Mucosa of gallbladder (tissue), 1 donor: ENCODE data around the gene MLLT11. TPM values are rescaled to one million over a fixed set of nuclear protein-coding genes. Genes with fewer than 3 reads are reported as not detected.
"Not testable (repeated sequence)": the region's sequence is repeated elsewhere in the genome, so short reads cannot be mapped to it uniquely, and the experiment has no call there.

Experiments
- DNase-seq: peaks from one replicate; pipeline ENCODE4 v3.0.0-alpha.2; 2020; ENCODE audit warnings: low spot score
- total RNA-seq: library from RNA; stranded (reverse); gene quantifications from one replicate; pipeline ENCODE4 v1.2.1, GENCODE V29; 2021
- donor health status: DM: no; HTN: no; CAD: no.

MLLT11 gene
- total RNA-seq, 1 donor from 2014 or later: 3.6 TPM

DNA sequence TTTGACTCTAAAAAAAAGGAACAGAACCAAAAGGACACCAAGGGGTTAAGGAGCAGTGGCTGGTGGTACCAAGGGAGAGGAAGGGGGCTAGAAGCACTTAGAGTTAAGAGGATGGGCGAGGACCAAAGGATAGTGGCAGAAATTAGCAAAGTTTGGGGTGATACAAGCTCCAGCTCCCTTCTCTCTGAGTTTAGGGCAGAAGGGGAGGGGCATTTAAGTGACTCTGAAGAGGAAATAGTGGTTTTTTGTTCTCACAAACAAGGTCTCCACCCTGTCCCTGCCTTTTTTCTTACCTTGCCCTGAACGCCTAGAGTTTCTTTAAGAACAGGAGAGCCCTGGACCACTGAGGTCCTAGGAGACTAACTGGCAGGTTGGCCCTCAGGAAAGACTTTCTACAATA lies 4.0 kb upstream of the MLLT11 start:
- DNase-seq: no peak

DNA sequence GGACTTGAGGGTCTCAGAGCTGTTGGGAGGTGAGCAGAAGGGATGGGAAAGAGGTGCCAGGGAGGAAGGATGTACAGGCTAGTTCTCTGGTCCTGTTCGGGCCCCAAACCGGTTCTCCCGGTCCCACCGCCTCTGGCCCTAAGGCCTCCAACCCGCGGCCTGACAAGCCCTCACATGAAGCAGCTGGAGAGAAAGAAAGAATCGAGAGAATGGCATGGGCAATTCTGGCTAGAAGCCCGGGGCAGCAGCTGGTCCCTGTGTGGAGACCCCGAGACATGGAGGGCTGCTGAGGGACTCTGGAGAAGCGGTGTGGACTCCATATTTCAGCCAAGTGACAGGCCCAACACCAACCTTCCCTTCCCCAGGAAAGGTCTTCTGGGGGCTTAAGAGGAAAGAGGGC lies 1.5 kb upstream of the MLLT11 start:
- peak; percentile 47 for DNase-seq

DNA sequence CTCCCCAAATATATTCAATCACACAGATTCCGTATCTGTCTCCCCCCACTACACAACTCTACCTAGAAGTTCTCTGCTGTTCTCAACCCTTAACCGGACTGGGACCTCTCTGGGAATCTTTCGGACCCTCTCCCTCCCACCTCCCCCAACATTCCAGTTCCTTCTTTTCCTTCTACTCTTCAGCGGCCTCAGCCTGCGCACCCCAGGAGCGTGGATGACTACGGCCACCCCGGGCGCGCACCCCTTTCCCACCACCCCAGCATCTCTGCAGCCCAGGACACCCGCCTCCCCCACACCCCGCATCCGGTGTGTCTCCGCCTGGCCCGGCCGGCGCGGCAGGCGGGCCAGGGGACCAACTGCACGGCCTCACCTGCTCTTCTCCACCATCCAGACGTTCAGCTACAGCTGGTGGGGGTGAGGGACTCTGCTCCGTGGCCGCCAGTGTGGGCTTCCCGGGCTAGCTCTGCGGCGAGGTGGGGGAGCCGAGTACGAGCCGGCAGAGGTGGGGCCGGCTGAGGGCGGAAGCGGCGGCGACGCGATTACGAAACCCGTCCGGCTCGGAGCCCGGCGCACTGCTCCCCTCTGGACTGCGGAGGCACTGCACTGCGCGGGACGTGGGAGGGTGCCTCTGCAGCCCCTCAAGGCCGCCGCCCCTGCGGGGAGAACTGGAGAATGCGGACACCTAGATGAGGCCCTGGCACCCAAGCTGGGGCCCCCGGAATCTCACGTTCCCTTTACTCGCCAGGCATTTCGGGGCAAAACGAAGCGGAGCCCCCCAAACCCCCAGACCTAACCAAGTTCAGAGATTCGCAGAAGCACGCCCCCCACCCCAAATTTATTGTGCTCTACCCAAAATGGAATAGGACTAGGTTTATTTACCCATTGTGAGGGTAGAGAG lies 839 bp upstream of the MLLT11 start, which contains the start of gene CDC42SE1:
Gene CDC42SE1 (minus strand): TSS at position 514 of the 898 bp plus-strand sequence. CDS start 3,892 bp downstream, outside the sequence.
- peak; percentile 83 for DNase-seq

DNA sequence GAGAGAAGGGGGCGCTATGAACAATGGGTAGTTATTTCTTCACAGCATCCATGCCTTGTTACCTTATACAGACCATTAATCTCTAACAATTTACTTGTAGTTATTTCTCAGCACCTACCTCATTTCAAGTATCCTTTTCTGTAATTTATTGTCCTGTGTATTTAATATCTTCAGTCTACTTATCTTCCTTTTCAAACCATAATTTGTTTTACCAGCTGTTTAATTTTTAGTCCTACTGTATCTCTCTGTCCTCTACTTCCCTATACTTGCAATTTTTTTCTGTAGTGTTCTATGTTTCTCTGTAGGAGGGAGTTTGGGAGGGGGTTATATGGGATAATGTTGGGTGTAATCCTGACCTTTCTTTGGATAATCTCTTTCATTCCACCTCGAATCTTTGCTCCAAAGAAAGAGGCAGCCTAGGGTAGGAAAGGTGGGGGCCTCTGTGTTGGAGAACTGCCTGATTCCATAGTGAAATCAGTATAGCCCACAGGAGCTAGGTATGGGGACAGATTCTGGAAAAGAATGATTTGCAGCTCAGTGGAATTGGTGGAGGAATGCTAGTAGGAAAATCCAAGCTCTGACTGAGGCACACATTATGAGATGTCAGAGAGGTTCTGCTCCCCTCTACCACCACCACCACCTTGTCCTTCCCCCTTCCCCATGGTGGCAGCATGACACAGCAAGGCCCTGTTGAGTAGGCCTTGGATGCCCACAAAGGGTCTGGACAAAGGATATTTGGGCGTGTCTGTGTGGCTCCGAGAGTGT lies 642 bp downstream of the MLLT11 start:
- DNase-seq: no peak

DNA sequence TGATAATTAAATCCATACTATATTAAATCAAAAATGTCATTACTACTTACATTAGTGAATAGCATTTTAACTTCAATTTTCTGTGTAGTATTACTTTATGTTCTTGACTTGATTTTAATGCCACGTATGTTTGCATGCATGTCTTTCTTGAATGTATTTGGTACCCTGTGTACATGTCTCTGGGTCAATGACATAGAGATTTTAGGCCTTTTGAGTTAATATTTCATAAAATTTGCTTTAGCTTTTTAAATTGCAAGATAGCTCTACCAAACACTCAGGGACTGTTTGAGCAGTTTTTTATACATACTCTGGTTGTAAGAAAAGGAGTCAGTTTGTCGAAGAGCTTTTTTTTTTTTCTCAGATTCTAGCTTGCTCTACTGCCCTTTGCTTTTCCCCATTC lies 1.5 kb downstream of the MLLT11 start:
- no peak for DNase-seq

DNA sequence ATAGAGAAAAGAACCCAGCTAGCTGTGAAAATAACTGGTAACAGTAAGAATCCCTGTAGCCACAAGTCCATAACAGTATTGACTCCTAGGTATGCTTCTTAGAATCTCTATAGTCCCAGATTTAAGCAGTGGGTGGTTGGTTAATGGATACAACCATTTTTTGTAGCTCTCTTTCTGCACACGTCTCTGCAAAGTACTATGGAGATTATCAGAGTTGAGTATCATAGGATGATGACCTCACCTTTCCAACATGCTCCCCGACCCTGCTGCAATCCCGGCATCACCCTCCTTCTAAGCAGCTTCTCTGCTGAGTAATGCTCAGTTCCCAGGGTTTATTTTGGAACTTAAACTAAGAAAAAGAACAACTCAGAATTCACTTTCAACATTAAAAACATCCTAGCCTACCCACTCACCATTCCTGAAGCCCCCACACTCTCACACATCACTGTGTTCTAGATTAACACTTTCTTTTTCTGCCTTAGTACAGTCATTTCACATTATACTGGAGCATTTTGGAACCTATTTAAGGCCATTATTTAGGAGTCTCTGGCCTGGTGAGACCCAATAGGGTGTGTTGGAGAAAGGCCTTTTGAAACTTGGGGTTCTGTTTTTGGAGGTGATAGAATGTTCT lies 2.7 kb downstream of the MLLT11 start:
- DNase-seq: no peak

DNA sequence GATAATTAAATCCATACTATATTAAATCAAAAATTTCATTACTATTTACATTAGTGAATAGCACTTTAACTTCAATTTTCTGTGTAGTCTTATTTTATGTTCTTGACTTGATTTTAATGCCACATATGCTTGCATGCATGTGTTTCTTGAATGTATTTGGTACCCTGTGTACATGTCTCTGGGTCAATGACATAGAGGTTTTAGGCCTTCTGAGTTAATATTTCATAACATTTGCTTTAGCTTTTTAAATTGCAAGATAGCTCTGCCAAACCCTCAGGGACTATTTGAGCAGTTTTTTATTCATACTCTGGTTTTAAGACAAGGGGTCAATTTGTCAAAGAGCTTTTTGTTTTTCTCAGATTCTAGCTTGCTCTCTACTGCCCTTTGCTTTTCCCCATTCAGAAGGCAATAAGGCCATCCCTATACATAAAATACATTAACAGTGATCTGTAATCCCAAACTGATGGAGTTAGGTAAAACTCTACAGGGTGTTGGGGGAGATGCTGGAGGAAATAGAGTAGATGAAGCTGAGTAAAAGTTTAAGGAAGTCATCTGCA lies 5.0 kb downstream of the MLLT11 start:
- DNase-seq: no peak

DNA sequence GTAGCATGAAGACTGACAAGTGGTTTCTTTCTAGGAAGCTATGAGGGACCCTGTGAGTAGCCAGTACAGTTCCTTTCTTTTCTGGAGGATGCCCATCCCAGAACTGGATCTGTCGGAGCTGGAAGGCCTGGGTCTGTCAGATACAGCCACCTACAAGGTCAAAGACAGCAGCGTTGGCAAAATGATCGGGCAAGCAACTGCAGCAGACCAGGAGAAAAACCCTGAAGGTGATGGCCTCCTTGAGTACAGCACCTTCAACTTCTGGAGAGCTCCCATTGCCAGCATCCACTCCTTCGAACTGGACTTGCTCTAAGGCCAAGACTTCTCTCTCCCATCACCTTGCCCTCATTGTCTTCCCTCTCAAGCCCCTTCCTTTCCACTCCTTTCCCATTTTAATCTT lies 7.0 kb downstream of the MLLT11 start:
- no peak for DNase-seq

DNA sequence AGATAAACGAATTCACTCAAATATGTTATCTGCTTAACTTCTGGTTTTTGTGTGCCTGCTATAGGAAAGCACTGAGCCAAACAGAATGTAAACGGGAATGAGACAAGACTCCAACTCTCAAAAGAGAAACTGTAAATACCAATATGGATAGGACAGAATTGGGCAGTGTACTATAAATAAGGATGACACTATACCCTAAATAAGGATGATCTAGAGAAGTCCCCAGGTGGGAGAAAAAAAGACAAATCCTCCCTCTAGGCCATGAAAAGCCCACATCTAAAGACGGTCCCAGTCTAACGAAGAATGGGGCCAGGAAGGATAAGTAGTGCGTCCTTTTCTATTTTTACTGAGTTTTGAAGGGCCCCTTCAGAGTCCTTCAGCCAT lies 8.9 kb downstream of the MLLT11 start:
- DNase-seq: no peak

DNA sequence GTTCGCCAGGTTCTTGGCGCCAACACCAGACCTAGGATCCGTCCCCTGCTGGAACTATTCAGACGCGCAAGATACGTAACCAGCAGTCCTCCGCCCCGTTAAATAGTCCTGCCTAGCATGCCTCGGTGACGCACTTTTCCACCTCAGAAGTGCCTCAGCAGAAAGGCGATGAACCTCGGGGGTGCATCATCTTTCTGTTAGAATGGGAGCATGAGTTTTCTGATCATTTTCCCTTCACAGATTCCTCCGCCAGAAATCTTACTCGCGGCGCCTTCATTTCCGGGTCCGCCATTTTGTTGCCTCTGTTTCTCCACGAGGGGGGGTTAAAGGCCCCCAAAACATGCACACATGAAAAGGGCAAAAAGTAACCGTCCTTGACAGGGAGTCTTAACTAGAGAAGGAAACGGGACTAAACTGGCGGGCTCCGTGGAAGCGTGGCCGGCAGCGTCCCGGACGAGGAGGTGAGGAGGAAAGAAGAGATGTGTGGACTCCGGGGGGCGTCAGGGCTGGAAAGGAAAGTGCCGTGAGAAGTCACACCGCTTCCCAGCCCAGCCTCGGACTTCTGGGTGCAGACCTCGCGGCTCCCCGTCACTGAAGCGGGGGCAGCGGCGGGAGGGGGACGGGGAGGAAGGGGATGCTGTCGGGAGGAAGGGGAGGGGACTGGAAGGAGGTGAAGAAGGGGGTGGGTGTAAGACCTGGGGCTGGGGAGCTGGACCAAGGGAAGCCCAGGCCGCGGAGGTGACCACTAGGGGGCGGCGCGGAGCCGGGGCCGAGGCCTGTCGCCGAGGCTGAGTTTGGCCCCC lies 10.5 kb downstream of the MLLT11 start, which contains the start of gene GABPB2:
Gene GABPB2 (plus strand): TSS at position 288 of the 803 bp plus-strand sequence. CDS start 17,429 bp downstream, outside the sequence.
- peak; percentile 92 for DNase-seq

DNA sequence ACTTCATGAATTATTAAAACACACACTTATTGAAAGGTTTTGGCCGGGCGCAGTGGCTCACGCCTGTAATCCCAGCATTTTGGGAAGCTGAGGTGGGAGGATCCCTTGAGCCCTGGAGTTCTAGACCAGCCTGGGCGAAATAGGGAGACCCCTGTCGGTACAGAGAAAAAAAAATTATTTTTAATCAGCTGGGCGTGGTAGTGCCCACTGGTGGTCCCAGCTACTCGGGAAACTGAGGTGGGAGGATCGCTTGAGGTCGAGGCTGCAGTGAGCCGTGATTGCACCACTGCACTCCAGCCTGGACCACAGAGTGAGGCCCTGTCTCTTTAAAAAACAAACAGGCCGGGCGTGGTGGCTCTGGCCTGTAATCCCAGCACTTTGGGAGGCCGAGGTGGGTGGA lies 12.0 kb downstream of the MLLT11 start:
- no peak for DNase-seq

DNA sequence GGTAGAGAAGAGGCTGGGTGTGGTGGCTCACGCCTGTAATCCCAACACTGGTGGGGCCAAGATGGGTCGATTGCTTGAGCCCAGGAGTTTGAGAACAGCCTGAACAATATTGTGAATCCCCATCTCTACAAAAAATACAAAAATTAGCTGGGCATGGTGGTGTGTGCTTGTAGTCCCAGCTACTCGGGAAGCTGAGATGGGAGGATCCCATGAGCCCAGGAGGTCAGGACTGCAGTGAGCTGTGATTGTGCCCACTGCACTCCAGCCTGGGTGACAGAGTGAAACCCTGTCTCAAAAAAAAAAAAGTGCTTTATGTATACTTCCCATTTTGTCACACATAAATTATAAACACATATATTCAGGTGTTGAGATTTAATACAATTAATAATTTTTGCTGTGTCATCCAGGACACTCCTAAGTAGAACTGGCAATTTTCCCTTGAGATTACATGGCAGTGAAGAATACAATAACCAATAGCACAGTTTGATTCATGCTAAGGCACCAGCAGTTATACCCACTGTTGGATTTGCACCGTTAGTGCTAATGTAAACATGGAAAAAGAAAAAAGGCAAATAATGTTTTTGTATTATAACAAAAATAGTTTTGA lies 25.9 kb downstream of the MLLT11 start:
- no peak for DNase-seq

DNA sequence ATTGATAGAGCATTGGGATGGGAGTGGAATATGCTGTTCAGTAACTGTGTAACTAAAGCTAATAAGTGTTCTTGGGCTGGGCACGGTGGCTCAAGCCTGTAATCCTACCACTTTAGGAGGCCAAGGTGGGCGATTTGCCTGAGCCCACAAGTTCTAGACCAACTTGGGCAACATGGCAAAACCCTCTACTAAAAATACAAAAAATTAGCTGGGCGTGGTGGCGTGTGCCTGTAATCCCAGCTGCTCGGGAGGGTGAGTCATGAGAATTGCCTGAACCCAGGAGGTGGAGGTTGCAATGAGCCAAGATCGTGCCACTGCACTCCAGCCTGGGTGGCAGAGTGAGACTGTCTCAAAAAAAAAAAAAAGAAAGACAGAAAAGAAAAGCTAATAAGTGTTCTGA lies 37.2 kb downstream of the MLLT11 start:
- not testable (repeated sequence) for DNase-seq

DNA sequence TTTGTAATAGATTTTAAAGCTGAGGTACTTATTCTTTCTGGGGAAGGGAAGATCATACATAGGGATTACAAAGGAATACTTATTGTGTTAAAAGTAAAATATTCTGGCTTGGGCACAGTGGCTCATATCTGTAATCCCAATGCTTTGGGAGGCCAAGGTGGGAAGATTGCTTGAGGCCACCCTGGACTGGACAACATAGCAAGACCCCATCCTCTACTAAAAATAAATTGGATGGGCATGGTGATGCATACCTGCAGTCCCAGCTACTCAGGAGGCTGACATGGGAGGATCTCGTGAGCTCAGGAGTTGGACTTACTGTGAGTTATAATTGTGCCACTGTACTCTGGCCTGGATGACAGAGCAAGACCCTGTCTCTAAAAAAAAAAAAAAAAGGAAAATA lies 37.9 kb downstream of the MLLT11 start:
- no peak for DNase-seq

DNA sequence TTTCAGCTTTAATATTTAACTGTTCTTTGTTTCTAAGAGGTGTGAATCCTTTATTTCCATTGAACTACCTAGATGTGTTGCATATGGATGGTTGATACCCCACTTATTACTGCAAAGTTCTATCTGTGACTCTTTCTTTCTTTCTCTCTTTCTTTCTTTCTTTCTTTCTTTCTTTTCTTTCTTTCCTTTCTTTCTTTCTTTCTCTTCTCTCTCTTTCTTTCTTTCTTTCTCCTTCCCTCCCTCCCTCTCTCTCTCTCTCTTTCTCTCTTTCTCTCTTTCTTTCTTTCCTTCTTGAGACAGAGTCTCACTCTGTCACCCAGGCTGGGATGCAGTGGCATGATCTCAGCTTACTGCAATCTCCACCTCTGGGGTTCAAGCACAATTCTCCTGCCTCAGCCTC lies 44.4 kb downstream of the MLLT11 start:
- no peak for DNase-seq

DNA sequence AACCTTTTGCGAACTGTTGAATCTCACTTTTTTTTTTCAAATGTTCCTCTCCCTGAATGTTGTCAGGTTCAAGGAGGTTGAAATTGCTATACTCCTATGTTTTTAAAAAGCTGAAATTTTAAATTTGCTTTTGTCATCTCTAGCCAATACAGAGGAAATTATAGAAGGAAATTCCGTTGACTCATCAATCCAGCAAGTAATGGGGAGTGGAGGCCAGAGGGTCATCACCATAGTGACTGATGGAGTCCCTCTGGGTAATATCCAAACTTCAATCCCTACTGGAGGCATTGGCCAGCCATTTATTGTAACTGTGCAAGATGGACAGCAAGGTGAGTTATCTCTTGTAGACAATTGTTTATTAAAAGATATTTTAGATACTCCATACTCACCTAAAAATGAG lies 46.7 kb downstream of the MLLT11 start:
- DNase-seq: no peak

DNA sequence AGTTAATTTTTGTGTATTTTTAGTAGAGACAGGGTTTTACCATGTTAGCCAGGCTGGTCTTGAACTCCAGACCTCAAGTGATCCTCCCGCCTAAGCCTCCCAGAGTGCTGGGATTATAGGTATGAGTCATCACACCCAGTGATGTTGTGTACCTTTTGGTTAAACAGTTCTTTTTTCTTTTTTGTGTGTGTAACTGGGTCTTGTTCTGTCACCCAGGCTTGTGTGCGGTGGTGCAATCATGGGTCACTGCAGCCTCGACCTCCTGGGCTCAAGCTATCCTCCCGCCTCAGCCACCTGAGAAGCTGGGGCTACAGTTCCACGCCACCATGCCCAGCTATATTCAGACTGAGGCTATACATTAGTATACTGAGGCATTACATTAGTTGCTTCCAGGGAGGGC lies 48.1 kb downstream of the MLLT11 start:
- no peak for DNase-seq

DNA sequence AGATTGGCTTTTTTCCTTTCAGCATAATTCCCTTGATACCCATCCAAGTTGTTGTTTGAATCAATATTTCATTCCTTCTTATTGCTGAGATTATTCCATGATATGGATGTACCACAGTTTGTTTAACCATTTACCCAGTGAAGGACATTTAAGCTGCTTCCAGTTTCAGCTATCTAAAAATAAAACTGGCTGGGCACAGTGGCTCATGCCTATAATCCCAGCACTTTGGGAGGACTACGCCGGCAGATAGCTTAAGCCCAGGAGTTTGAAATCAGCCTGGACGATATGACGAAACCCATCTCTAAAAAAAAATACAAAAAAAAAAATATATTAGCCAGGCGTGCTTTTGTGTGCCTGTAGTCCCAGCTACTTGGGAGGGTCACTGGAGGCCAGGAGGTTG lies 53.7 kb downstream of the MLLT11 start:
- no peak for DNase-seq
